ENCODE results near the gene NTMT1. TPM values are rescaled to one million over a fixed set of nuclear protein-coding genes. Genes with fewer than 3 reads are reported as not detected.
"Not testable (repeated sequence)": the region's sequence is repeated elsewhere in the genome, so short reads cannot be mapped to it uniquely, and the experiment has no call there.

Gene NTMT1
- polyA plus RNA-seq, 6 donors from 2014 or later, result 30.3 to 57.7 (median 35.4) TPM

DNA sequence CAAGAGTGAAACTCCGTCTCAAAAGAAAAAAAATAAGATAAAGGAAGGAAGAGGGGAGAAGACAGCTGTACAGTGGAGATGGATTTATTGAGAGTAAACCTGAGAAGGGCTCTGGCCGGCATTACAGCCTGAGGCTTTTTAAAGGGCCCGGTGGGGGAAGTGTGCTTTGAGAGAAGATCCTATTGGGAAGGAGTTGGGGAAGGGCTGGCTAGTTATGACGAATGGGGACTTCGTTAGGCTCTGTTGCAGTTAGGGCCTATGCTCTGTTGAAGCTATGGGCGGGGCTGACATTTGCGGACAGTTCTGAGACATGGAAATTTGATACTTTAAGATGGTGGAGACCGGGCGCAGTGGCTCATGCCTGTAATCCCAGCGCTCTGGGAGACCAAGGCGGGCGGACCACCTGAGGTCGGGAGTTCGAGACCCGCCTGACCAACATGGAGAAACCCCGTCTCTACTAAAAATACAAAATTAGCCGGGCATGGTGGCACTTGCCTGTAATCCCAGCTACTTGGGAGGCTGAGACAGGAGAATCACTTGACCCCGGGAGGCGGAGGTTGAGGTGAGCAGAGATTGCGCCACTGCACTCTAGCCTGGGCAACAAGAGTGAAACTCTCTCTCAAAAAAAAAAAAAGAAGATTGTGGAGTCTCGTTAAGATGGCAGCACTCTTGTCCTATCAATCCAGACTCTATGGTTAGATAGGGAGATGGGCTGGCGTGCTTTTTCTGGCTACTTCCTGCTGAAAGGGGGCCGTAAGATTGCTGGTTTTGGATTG, 38.3 kb upstream of the NTMT1 start:
- ATAC-seq (ENCODE audit: low read depth in 2 of 2), result no peak
- H3K9me3 Mint-ChIP-seq, result peaks cover 0 to 7% (median 2%) of the 10 kb centered on the region in 7 donors
- H3K27ac Mint-ChIP-seq, result no peak overlapping the region
- peaks cover 9 to 50% (median 32%) of the 10 kb centered on the region in 3 donors for H3K27me3 Mint-ChIP-seq
- peaks cover 6 to 11% (median 7%) of the 10 kb centered on the region in 3 donors for H3K4me1 Mint-ChIP-seq
- DNase-seq, result no peak
- peak overlapping the region in 1 of 8 donors; percentile 25 for H3K4me3 Mint-ChIP-seq
- no peaks in the 10 kb centered on the region for H3K36me3 Mint-ChIP-seq

DNA sequence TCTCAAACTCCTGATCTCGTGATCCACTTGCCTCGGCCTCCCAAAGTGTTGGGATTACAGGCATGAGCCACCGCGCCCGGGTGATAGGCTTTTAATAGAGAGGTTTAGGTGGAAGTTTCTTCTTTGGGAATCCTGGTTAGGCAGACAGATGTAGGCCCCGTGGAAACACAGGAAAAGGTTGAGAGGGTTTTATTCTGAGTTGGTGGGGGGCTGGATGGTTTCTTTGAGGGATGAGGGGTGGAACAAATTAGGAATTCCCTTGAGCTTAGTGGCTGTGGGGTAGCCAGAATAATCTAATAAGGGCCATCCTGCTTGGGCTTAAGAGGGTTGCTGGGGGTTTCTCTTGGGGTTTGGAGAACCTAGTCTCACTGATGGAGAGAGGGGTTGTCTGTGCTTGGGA, 35.5 kb upstream of the NTMT1 start:
- no peaks in the 10 kb centered on the region for H3K36me3 Mint-ChIP-seq
- peaks cover 20 to 76% (median 60%) of the 10 kb centered on the region in 3 donors for H3K27me3 Mint-ChIP-seq
- H3K9me3 Mint-ChIP-seq, result peaks cover 0 to 2% (median 0%) of the 10 kb centered on the region in 7 donors
- H3K27ac Mint-ChIP-seq, result peak overlapping the region in 1 of 6 donors; percentile 29
- ATAC-seq (ENCODE audit: low read depth in 2 of 2) (no peak), DNase-seq (no peak)
- peaks cover 0 to 4% (median 0%) of the 10 kb centered on the region in 3 donors for H3K4me1 Mint-ChIP-seq
- no peak overlapping the region for H3K4me3 Mint-ChIP-seq

DNA sequence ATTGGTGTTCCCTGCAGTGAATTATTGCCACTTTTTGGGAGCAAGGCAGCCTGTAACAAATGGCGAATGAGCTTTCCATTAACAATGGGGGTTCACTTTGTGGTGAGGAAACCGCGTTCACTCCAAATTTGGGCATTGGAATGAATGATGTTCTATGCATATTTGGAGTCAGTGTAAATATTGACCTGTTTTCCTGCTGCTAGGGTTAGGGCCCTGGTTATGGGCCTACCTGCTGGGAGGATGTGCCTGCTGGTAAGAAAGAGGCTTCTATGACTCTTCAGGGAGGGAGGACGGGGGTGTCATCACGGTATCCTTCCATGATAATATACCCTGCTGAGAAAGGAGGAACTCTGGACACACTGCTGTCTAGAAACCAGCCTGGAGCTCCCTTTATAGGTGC, 34.0 kb upstream of the NTMT1 start:
- H3K9me3 Mint-ChIP-seq, result peaks cover 0 to 2% (median 0%) of the 10 kb centered on the region in 7 donors
- H3K36me3 Mint-ChIP-seq, result no peaks in the 10 kb centered on the region
- H3K4me1 Mint-ChIP-seq, result peaks cover 0 to 8% (median 0%) of the 10 kb centered on the region in 3 donors
- H3K4me3 Mint-ChIP-seq, result no peak overlapping the region
- no peak for ATAC-seq (ENCODE audit: low read depth in 2 of 2)
- no peak for DNase-seq
- H3K27me3 Mint-ChIP-seq, result peaks cover 27 to 89% (median 73%) of the 10 kb centered on the region in 3 donors
- H3K27ac Mint-ChIP-seq, result no peak overlapping the region

DNA sequence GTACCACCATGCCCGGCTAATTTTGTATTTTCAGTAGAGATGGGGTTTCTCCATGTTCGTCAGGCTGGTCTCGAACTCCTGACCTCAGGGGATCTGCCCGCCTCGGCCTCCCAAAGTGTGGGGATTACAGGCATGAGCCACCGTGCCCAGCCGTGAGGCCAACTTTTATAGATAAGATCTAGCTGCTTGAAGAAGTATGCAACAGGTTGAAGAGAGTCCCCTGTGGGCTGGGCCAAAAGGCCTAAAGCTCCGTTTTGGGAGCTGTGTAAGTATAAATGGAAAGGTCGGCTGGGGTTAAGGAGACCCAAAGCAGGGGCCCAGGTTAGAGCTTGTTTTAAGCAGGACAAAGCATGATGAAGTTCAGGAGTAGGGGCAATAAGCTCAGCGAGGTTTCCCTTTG, 33.2 kb upstream of the NTMT1 start:
- DNase-seq; ATAC-seq (ENCODE audit: low read depth in 2 of 2); H3K36me3 Mint-ChIP-seq; H3K27ac Mint-ChIP-seq; H3K9me3 Mint-ChIP-seq; H3K4me1 Mint-ChIP-seq; H3K4me3 Mint-ChIP-seq: not testable (repeated sequence)
- peaks cover 27 to 80% (median 68%) of the 10 kb centered on the region in 3 donors for H3K27me3 Mint-ChIP-seq

DNA sequence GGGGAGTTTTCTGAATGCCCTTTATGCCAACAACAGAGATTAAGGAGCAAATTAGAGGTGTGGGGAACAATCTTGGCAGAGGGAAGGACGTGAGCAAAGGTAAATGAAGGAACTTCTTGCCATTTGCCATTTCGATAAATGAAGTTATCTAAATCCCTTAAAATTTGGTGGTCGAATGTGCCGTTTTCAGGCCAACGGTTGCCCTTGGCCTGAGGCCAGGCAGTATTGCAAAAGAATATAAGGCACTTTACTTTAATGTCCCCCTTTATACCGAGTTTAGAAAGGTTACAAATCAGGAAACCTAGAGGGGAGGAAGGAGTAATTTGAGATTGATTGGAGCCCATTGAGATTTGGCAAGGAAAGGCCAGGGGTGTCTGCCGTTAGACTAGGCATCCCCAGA, 31.3 kb upstream of the NTMT1 start:
- H3K36me3 Mint-ChIP-seq, result no peaks in the 10 kb centered on the region
- ATAC-seq (ENCODE audit: low read depth in 2 of 2) (no peak), DNase-seq (no peak)
- H3K4me3 Mint-ChIP-seq, result no peak overlapping the region
- H3K4me1 Mint-ChIP-seq, result peaks cover 5 to 17% (median 9%) of the 10 kb centered on the region in 3 donors
- H3K27me3 Mint-ChIP-seq, result peaks cover 24 to 74% (median 71%) of the 10 kb centered on the region in 3 donors
- H3K27ac Mint-ChIP-seq, result no peak overlapping the region
- H3K9me3 Mint-ChIP-seq, result no peaks in the 10 kb centered on the region

DNA sequence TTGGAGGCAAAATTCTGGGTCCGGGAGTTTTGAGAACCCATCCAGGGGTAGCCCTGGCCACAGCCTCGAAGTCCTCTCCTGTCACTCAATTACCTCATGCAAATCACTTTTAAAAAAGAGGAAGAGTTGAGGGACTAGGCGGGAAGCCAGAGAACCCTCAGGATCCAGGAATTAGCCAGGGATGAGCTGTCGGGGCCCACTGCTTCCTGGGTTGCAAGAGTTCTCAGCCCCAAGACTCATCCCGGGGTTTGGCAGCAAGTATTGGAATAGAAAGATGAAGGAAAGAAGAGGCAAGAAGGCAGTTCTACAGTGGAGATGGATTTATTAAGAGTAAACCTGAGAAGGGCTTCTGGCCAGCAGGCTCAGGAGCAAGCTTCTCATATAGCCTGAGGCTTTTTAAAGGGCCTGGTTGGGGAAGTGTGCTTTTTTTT, 30.6 kb upstream of the NTMT1 start:
- peaks cover 5 to 17% (median 9%) of the 10 kb centered on the region in 3 donors for H3K4me1 Mint-ChIP-seq
- H3K27ac Mint-ChIP-seq, result no peak overlapping the region
- no peak for ATAC-seq (ENCODE audit: low read depth in 2 of 2)
- peak overlapping the region in 1 of 8 donors; percentile 68 for H3K4me3 Mint-ChIP-seq
- H3K27me3 Mint-ChIP-seq, result peaks cover 24 to 71% (median 67%) of the 10 kb centered on the region in 3 donors
- H3K9me3 Mint-ChIP-seq, result no peaks in the 10 kb centered on the region
- no peaks in the 10 kb centered on the region for H3K36me3 Mint-ChIP-seq
- no peak for DNase-seq

DNA sequence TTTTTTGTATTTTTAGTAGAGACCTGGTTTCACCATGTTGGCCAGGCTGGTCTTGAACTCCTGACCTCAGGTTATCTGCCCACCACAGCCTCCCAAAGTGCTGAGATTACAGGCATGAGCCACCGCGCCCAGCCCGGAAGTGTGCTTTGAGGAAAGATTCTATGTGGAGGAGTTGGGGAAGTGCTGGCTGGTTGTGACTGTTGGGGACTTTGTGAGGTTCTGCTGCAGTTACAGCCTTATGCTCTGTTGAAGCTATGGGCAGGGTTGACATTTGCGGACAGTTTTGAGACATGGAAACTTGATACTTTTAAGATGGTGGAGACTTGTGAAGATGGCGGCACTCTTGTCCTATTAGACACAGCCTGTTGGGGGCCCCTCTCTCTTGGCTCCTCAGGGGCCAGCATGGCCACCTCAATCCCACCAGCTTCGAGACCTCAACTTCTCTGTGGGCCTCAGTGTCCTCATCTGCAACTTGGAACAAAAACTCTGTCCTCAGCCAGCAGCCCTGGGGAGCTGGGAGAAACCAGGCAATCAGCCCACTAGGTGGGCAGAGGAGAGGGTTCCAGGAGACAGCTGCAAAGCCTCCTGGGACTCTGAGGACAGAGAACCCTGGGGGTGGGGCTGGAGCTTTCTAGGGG, 29.9 kb upstream of the NTMT1 start:
- peak overlapping the region in 1 of 6 donors; percentile 32 for H3K27ac Mint-ChIP-seq
- H3K27me3 Mint-ChIP-seq, result peaks cover 27 to 71% (median 65%) of the 10 kb centered on the region in 3 donors
- no peaks in the 10 kb centered on the region for H3K36me3 Mint-ChIP-seq
- peaks cover 5 to 17% (median 11%) of the 10 kb centered on the region in 3 donors for H3K4me1 Mint-ChIP-seq
- H3K4me3 Mint-ChIP-seq, result peak overlapping the region in 4 of 8 donors; percentile 9 to 41 (median 26)
- no peaks in the 10 kb centered on the region for H3K9me3 Mint-ChIP-seq
- DNase-seq (no peak), ATAC-seq (ENCODE audit: low read depth in 2 of 2) (no peak)

DNA sequence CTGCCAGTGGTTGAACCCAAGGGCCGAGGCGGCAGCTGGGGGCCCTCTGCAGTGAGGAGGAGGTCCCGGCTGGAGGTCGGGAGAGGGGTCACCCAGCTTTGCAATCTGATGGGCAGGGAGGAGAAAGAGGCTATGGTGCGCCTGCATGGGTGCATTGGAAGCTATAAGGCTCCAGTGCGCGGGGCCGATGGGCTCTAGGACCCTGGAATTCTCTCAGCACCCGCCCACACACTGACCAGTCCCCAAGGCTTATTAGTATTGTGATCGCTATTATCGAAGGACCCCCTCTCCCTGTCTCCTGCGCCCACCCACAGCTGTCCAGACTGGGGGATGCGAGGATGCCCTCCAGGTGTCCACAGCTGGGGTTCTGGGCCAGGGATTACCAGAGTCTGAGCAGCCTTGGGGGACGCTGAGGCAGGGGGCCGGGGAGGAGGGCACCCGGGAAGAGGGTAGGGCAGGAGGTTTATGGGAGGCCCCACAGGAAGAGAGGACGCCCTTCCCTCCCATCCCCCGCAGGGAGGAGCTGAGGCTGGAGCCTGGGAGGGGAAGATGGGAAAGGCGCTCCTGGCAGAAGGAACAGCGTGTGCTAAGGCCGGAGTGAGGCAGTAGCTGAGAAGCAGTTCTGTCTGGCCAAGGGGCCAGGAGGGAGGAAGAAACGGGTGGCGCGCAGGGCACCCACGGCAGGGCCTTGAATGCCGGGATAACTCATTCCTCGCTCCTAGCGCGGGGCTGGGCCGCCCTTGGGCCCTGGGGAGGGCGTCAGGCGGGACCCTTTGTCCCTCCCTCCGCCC, 29.2 kb upstream of the NTMT1 start:
- Mint-ChIP-seq H3K36me3 (no peaks in the 10 kb centered on the region), H3K9me3 (no peaks in the 10 kb centered on the region), H3K27ac (peak overlapping the region in 1 of 6 donors; percentile 32), H3K27me3 (peaks cover 28 to 74% (median 67%) of the 10 kb centered on the region in 3 donors), H3K4me1 (peaks cover 5 to 17% (median 12%) of the 10 kb centered on the region in 3 donors), H3K4me3 (peak overlapping the region in 6 of 8 donors; percentile 17 to 75 (median 43))
- ATAC-seq (ENCODE audit: low read depth in 2 of 2) (no peak), DNase-seq (no peak)

DNA sequence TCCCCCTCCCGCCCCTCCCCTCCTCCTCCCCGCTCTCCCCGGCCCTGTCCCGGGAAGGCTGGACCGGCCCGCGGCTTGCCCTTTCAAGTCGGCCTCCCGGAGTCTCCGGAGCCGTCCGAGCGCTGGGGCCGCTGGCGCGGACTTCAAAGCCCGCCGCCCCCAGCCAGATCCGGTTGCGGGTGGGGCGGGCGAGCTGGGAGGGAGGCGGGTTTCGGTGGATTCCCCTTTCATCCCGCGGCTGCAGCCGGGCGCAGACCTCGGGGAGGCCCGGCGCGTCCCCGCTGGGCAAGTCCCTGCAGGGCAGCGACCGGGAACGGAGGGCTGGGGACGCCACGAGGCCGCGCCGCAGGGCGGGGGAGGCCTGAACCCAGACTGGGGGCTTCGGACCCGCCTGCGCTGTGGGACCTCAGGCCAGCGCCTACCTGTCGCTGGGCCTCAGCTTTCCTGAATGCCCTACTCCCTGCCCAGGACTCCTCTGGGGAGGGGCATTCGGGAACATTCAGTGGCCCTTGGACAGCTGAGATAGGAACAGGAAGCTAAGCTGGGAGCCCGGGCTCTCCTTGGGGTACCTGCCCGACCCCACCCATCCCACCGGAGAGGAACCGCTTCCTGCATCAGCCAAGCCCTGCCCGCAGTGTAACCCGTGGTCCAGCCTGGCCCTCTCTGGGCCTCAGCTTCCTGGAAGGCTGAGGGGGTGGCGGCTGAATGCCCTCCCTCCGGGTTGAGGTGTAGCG, 28.4 kb upstream of the NTMT1 start:
- Mint-ChIP-seq H3K4me1 (peaks cover 5 to 17% (median 14%) of the 10 kb centered on the region in 3 donors), H3K4me3 (peak overlapping the region in 5 of 8 donors; percentile 25 to 63 (median 36)), H3K27ac (no peak overlapping the region), H3K36me3 (no peaks in the 10 kb centered on the region), H3K9me3 (no peaks in the 10 kb centered on the region), H3K27me3 (peaks cover 28 to 74% (median 66%) of the 10 kb centered on the region in 3 donors)
- ATAC-seq (ENCODE audit: low read depth in 2 of 2), result peak; percentile 56 to 69
- DNase-seq, result no peak

DNA sequence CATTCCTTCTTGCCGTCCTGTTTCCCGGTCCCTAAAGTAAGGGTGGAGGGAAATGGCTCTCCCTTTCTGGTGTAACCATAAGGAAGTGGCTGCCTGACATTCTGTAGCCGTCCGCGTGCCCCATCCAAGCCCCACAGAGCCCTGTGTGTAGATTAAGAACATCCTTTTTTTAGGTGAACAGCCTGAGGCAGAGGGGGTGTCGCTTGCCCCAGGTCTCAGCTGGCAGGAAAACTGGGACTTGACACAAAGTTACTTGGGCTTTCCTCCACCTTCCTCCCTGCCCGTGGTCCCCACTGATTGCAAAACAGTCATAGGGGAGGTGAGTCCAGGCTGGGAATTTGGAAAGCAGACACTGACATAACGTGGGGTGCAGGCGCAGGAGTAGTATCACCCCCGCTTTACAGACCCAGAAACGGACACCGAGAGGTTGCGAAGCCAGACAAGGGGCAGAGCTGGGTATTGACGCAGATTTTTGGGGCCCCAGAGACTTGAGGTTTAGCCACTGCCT, 27.8 kb upstream of the NTMT1 start:
- Mint-ChIP-seq H3K36me3 (no peaks in the 10 kb centered on the region), H3K27me3 (peaks cover 28 to 74% (median 65%) of the 10 kb centered on the region in 3 donors), H3K4me3 (peak overlapping the region in 5 of 8 donors; percentile 25 to 63 (median 36)), H3K9me3 (no peaks in the 10 kb centered on the region), H3K4me1 (peaks cover 5 to 17% (median 14%) of the 10 kb centered on the region in 3 donors), H3K27ac (no peak overlapping the region)
- DNase-seq (no peak), ATAC-seq (ENCODE audit: low read depth in 2 of 2) (peak; percentile 38 to 41)

DNA sequence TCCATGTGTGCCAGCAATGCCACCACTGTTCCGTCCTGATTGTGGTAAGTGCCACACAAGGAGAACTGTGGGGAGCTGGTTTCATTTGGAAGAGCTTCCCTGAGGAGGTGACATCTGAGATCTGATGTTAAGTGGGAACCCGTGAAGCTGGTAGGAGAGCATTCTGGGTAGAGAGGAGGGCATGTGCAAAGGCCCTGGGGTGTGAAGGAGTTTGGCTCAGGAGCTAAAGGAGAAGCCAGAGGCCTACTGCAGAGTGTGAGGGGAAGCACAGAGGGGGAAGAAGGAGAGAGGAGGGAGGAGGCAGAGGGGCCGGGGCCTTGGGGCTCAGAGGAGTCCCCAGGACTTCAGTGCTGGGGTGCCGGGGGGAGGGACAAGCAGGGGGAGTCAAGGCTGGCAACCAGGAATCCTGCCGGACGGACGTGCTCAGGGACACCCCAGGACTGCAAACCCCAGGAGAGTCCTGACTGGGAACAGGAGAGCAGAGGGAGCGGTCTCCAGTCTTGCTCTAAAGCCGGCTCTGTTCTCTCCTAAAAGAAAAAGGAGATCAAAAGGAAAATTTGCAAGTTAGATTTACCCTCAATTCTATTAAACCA, 24.8 kb upstream of the NTMT1 start:
- Mint-ChIP-seq H3K36me3 (no peaks in the 10 kb centered on the region), H3K27me3 (peaks cover 11 to 43% (median 35%) of the 10 kb centered on the region in 3 donors), H3K9me3 (no peaks in the 10 kb centered on the region), H3K4me3 (no peak overlapping the region), H3K4me1 (peaks cover 5 to 16% (median 11%) of the 10 kb centered on the region in 3 donors), H3K27ac (peak overlapping the region in 1 of 6 donors; percentile 8)
- DNase-seq (no peak), ATAC-seq (ENCODE audit: low read depth in 2 of 2) (no peak)
